NB4 (cell line): ENCODE results near the gene MYO1G.

Experiments
- CTCF ChIP-seq: IDR thresholded peaks from one replicate; pipeline ENCODE4 v1.5.1; 2012; ENCODE audit warnings: low read depth, low read length
- MAX ChIP-seq: IDR thresholded peaks from 2 replicates; pipeline ENCODE4 v1.6.1; 2011; ENCODE audit warnings: low read depth, low read length
- MYC ChIP-seq: IDR thresholded peaks from 2 replicates; pipeline ENCODE4 v1.6.1; 2011; ENCODE audit warnings: low read depth, low read length
- POLR2A ChIP-seq: IDR thresholded peaks from 2 replicates; pipeline ENCODE4 v1.6.1; 2011; ENCODE audit warnings: mild to moderate bottlenecking; ENCODE audit not compliant: insufficient read length; ENCODE audit errors: extremely low read depth

GRCh38 chr7:44917465-44917864 lies 61.4 kb downstream of the MYO1G start:
- TF ChIP-seq CTCF, result no peak
- TF ChIP-seq POLR2A, result no peak
- TF ChIP-seq MAX, result no peak
- no peak for TF ChIP-seq MYC
